ENCODE data around the gene PRICKLE2. TPM values are rescaled to one million over a fixed set of nuclear protein-coding genes. Genes with fewer than 3 reads are reported as not detected.

The PRICKLE2 gene
- total RNA-seq, 1 experiment from 2014 or later, result 4.2 TPM

DNA sequence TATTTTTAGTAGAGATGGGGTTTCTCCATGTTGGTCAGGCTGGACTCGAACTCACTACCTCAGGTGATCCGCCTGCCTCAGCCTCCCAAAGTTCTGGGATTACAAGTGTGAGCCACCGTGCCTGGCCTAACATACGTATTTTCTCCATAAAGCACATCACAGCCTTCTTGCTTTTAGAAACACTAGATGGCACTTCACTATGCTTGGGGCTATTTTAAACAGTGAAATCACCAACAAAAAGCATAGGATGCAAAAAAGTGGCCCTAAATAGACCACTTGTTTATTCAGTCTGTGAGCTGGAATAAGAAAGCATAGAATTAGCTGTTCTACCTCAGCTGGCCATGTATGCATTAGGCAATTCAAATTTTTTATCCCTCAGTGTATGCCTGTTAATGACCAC is 46.0 kb downstream of the PRICKLE2 start:
- ChIA-PET CTCF (no interaction called here), POLR2A (no interaction called here)
- Histone ChIP-seq H3K36me3 (ENCODE audit: control insufficient read depth, insufficient read depth, low read length) (no peaks in the 10 kb centered on the region), H3K27me3 (replicated peaks; ENCODE audit: control insufficient read depth, insufficient read depth, low read length) (no peaks in the 10 kb centered on the region), H3K4me3 (ENCODE audit: low read depth, low read length) (no peak overlapping the region), H3K4me1 (peaks cover 15% of the 10 kb centered on the region), H3K9me3 (no peaks in the 10 kb centered on the region)
- H3K4me3 Mint-ChIP-seq (ENCODE audit: unreplicated experiment), result no peak overlapping the region
- intact Hi-C loops (cut with micrococcal nuclease; ENCODE audit: unreplicated experiment), result no loop called here
- H3K36me3 Mint-ChIP-seq (ENCODE audit: insufficient read depth, unreplicated experiment), result no peaks in the 10 kb centered on the region
- no peak overlapping the region for H3K27ac Mint-ChIP-seq (ENCODE audit: unreplicated experiment)
- H3K9me3 Mint-ChIP-seq (ENCODE audit: unreplicated experiment), result peaks cover 16% of the 10 kb centered on the region
- DNase-seq, result no peak
- no peaks in the 10 kb centered on the region for H3K27me3 Mint-ChIP-seq (ENCODE audit: insufficient read depth, unreplicated experiment)
- no peaks in the 10 kb centered on the region for H3K4me1 Mint-ChIP-seq (ENCODE audit: low read depth, unreplicated experiment)
- no peak for TF ChIP-seq CTCF (IDR thresholded peaks at IDR 0.05; ENCODE audit: insufficient read depth in 1 of 2, low read depth in 1 of 2, low read length in 1 of 2, severe bottlenecking in 1 of 2, unreplicated experiment in 1 of 2)
- no TSS peak for BruUV-seq (replicated peaks)

DNA sequence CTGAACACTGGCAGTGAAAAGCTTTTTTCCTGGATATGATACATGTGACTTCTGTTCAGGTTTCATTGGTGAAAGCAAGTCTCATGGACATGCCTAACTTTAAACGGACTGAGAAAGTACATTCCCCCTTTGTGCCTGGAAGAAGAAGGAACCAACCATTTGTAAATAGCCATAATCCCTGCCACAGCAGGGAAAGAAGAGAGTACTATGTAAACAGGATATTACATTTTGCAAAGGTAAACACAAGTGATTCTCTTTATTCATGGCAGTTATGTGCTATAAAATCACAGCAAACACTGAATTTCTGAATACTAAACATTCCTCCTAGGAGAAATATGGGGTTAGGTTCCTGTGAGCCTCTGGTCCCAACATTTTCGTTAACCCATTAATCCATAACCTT is 46.8 kb downstream of the PRICKLE2 start:
- Mint-ChIP-seq H3K27me3 (ENCODE audit: insufficient read depth, unreplicated experiment) (no peaks in the 10 kb centered on the region), H3K27ac (ENCODE audit: unreplicated experiment) (no peak overlapping the region), H3K4me3 (ENCODE audit: unreplicated experiment) (no peak overlapping the region), H3K36me3 (ENCODE audit: insufficient read depth, unreplicated experiment) (no peaks in the 10 kb centered on the region), H3K4me1 (ENCODE audit: low read depth, unreplicated experiment) (peaks cover 6% of the 10 kb centered on the region), H3K9me3 (ENCODE audit: unreplicated experiment) (peaks cover 16% of the 10 kb centered on the region)
- Histone ChIP-seq H3K36me3 (ENCODE audit: control insufficient read depth, insufficient read depth, low read length) (no peaks in the 10 kb centered on the region), H3K9me3 (no peaks in the 10 kb centered on the region), H3K4me1 (peaks cover 23% of the 10 kb centered on the region), H3K4me3 (ENCODE audit: low read depth, low read length) (no peak overlapping the region), H3K27me3 (replicated peaks; ENCODE audit: control insufficient read depth, insufficient read depth, low read length) (no peaks in the 10 kb centered on the region)
- ChIA-PET POLR2A (no interaction called here), CTCF (no interaction called here)
- no TSS peak for BruUV-seq (replicated peaks)
- no peak for TF ChIP-seq CTCF (IDR thresholded peaks at IDR 0.05; ENCODE audit: insufficient read depth in 1 of 2, low read depth in 1 of 2, low read length in 1 of 2, severe bottlenecking in 1 of 2, unreplicated experiment in 1 of 2)
- intact Hi-C loops (cut with micrococcal nuclease; ENCODE audit: unreplicated experiment), result no loop called here
- DNase-seq, result no peak

DNA sequence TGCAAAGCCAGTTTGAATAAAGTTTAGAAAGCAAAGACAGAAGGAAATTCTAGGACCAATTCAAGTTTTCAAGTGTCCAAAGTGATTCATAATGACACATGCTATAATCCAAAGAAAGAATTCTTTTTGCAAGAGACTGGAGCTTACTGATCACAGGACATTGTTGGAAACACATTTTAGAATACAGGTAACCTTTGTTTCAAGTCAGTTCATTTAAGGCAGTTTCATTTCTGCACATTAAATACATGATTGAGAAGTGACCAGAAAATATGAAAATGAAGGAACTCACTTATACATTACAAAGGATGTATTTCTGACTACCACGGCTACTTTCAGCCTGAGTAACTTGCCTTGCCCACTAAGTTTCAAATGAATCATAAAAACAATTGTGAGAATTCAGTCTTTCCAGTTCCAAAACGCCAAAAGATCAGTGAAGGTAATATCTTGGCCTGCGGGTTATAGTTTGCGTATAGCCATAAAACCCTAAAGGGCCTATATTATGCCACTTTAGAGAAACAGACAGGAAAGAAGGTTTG is 48.7 kb downstream of the PRICKLE2 start:
- no peak overlapping the region for H3K27ac Mint-ChIP-seq (ENCODE audit: unreplicated experiment)
- Histone ChIP-seq H3K36me3 (ENCODE audit: control insufficient read depth, insufficient read depth, low read length) (no peaks in the 10 kb centered on the region), H3K4me3 (ENCODE audit: low read depth, low read length) (no peak overlapping the region), H3K27me3 (replicated peaks; ENCODE audit: control insufficient read depth, insufficient read depth, low read length) (no peaks in the 10 kb centered on the region), H3K9me3 (no peaks in the 10 kb centered on the region), H3K4me1 (peaks cover 26% of the 10 kb centered on the region)
- ChIA-PET POLR2A (no interaction called here), CTCF (no interaction called here)
- no peak overlapping the region for H3K4me3 Mint-ChIP-seq (ENCODE audit: unreplicated experiment)
- intact Hi-C loops (cut with micrococcal nuclease; ENCODE audit: unreplicated experiment), result no loop called here
- H3K27me3 Mint-ChIP-seq (ENCODE audit: insufficient read depth, unreplicated experiment), result no peaks in the 10 kb centered on the region
- no peak for DNase-seq
- no TSS peak for BruUV-seq (replicated peaks)
- no peak for TF ChIP-seq CTCF (IDR thresholded peaks at IDR 0.05; ENCODE audit: insufficient read depth in 1 of 2, low read depth in 1 of 2, low read length in 1 of 2, severe bottlenecking in 1 of 2, unreplicated experiment in 1 of 2)
- H3K9me3 Mint-ChIP-seq (ENCODE audit: unreplicated experiment), result peaks cover 16% of the 10 kb centered on the region
- peaks cover 9% of the 10 kb centered on the region for H3K4me1 Mint-ChIP-seq (ENCODE audit: low read depth, unreplicated experiment)
- H3K36me3 Mint-ChIP-seq (ENCODE audit: insufficient read depth, unreplicated experiment), result no peaks in the 10 kb centered on the region
